Measurements from ENCODE around the gene WARS2.

Gene WARS2

GRCh38 chr1:119101563-119101962, 38.9 kb downstream of the WARS2 start:
- no peak for TF ChIP-seq POLR2AphosphoS5 (IDR thresholded peaks at IDR 0.05; ENCODE audit: low read depth, low read length)
- no peak for TF ChIP-seq FOXP2 (optimal IDR thresholded peaks at IDR 0.05; ENCODE audit: borderline replicate concordance, extremely low read depth, extremely low read length, insufficient read depth)
- no peak for TF ChIP-seq SIN3A (IDR thresholded peaks at IDR 0.05; ENCODE audit: borderline replicate concordance, insufficient read depth, low read length)
- TF ChIP-seq, protein P1, sequence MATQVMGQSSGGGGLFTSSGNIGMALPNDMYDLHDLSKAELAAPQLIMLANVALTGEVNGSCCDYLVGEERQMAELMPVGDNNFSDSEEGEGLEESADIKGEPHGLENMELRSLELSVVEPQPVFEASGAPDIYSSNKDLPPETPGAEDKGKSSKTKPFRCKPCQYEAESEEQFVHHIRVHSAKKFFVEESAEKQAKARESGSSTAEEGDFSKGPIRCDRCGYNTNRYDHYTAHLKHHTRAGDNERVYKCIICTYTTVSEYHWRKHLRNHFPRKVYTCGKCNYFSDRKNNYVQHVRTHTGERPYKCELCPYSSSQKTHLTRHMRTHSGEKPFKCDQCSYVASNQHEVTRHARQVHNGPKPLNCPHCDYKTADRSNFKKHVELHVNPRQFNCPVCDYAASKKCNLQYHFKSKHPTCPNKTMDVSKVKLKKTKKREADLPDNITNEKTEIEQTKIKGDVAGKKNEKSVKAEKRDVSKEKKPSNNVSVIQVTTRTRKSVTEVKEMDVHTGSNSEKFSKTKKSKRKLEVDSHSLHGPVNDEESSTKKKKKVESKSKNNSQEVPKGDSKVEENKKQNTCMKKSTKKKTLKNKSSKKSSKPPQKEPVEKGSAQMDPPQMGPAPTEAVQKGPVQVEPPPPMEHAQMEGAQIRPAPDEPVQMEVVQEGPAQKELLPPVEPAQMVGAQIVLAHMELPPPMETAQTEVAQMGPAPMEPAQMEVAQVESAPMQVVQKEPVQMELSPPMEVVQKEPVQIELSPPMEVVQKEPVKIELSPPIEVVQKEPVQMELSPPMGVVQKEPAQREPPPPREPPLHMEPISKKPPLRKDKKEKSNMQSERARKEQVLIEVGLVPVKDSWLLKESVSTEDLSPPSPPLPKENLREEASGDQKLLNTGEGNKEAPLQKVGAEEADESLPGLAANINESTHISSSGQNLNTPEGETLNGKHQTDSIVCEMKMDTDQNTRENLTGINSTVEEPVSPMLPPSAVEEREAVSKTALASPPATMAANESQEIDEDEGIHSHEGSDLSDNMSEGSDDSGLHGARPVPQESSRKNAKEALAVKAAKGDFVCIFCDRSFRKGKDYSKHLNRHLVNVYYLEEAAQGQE (IDR thresholded peaks at IDR 0.05; ENCODE audit: insufficient read depth in 1 of 2, low read depth in 2 of 2, low read length in 2 of 2): no peak
- no peak for TF ChIP-seq TAF1 (IDR thresholded peaks at IDR 0.05; ENCODE audit: borderline replicate concordance, insufficient read depth, low read length)

DNA sequence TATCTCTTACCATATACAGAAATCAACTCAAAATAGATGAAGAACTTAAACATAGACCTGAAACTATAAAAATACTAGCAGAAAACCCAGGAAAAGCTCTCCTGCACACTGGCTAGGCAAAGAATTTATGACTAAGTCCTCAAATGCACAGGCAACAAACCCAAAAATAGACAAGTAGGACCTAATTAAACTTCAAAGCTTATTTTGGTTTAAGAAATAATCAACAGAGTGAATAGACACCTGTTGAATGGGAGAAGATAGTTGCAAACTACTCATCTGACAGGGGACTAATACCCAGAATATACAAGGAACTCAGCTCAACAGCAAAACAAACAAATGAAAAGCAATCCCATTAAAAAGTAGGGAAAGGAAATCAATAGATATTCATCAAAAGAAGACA, 40.7 kb downstream of the WARS2 start:
- no peak for TF ChIP-seq SIN3A (IDR thresholded peaks at IDR 0.05; ENCODE audit: borderline replicate concordance, insufficient read depth, low read length)
- no peak for TF ChIP-seq TAF1 (IDR thresholded peaks at IDR 0.05; ENCODE audit: borderline replicate concordance, insufficient read depth, low read length)
- TF ChIP-seq, protein P1 (IDR thresholded peaks at IDR 0.05; ENCODE audit: insufficient read depth in 1 of 2, low read depth in 2 of 2, low read length in 2 of 2): no peak

GRCh38 chr1:119097380-119097779, 43.1 kb downstream of the WARS2 start:
- TF ChIP-seq, protein P1 (IDR thresholded peaks at IDR 0.05; ENCODE audit: insufficient read depth in 1 of 2, low read depth in 2 of 2, low read length in 2 of 2): no peak

- TF ChIP-seq SIN3A (IDR thresholded peaks at IDR 0.05; ENCODE audit: borderline replicate concordance, insufficient read depth, low read length) (no peak), TAF1 (IDR thresholded peaks at IDR 0.05; ENCODE audit: borderline replicate concordance, insufficient read depth, low read length) (no peak), POLR2AphosphoS5 (IDR thresholded peaks at IDR 0.05; ENCODE audit: low read depth, low read length) (no peak), FOXP2 (optimal IDR thresholded peaks at IDR 0.05; ENCODE audit: borderline replicate concordance, extremely low read depth, extremely low read length, insufficient read depth) (no peak)
- TF ChIP-seq, protein P1 (IDR thresholded peaks at IDR 0.05; ENCODE audit: insufficient read depth in 1 of 2, low read depth in 2 of 2, low read length in 2 of 2): no peak
These were observed 46.7 kb downstream of the WARS2 start for GRCh38 chr1:119093721-119094120.

GRCh38 chr1:119091618-119092017, 48.8 kb downstream of the WARS2 start:
- TF ChIP-seq FOXP2 (optimal IDR thresholded peaks at IDR 0.05; ENCODE audit: borderline replicate concordance, extremely low read depth, extremely low read length, insufficient read depth) (no peak), POLR2AphosphoS5 (IDR thresholded peaks at IDR 0.05; ENCODE audit: low read depth, low read length) (no peak), SIN3A (IDR thresholded peaks at IDR 0.05; ENCODE audit: borderline replicate concordance, insufficient read depth, low read length) (no peak), TAF1 (IDR thresholded peaks at IDR 0.05; ENCODE audit: borderline replicate concordance, insufficient read depth, low read length) (no peak)
- TF ChIP-seq, protein P1 (IDR thresholded peaks at IDR 0.05; ENCODE audit: insufficient read depth in 1 of 2, low read depth in 2 of 2, low read length in 2 of 2): no peak
